HuH-7 (cell line): ENCODE results near the gene RGS9BP.
"Not testable (repeated sequence)": the region's sequence is repeated elsewhere in the genome, so short reads cannot be mapped to it uniquely, and the experiment has no call there.

Experiments
- DNase-seq: peaks from one replicate; pipeline ENCODE4 v3.0.0; 2011; ENCODE audit warnings: low spot score

RGS9BP gene

GRCh38 chr19:32695506-32695905 lies 19.9 kb downstream of the RGS9BP start:
- not testable (repeated sequence) for DNase-seq

- not testable (repeated sequence) for DNase-seq
Measured at GRCh38 chr19:32696771-32697170, 21.1 kb downstream of the RGS9BP start.

GRCh38 chr19:32700129-32700528 lies 24.5 kb downstream of the RGS9BP start:
- DNase-seq = not testable (repeated sequence)

DNA sequence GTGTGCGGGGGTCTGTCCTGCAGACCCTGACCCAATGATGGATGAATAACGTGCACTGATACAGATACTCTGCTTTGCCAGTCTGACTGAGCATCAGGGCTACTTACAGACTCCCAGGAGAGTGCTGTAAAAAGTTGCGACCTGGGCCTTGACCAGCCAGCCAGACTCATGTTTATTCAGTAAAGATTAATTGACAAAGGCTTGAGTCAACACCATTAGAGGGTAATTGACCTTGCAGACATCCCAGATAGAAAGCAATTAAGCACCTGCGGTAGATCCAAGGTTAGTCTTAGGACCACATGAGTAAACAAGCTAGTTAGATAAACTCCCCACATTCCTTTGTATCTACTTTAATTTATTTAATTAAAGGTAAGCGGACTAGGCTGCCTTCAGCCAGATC lies 26.4 kb downstream of the RGS9BP start:
- DNase-seq = peak; percentile 71

DNA sequence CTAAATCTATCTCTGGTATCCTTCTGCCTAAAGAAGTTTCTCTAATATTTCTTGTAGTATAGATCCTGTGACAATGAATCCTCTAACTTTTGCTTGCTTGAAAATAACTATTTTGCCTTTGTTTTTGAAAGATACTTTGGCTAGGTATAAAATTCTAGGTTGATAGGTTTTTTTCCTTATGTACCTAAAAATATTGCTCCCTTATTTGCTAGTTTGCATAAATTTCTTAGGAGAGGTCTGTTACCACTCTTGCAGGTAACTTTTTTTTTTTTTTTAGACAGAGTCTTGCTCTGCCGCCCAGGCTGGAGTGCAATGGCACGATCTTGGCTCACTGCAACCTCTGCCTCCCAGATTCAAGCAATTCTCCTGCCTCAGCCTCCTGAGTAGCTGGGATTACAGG lies 28.4 kb downstream of the RGS9BP start:
- not testable (repeated sequence) for DNase-seq

DNA sequence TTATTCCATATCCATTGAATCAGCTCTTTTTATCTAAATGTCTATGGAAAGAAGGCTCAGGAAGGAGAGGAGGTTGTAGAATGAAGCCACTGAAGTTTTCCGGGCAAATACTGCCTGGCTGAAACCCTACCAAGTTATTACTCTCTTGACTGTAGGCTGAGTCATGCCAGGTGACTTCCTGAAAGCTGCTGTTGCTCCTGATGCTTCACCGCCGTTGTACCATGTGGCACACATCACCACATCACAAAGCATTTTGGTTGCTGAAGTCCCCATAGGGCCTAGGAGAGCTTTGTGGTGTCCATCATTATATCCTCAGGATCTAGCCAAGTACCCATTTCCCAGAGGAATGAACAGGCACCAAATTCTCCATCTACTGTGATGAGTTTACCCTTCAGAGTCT lies 32.8 kb downstream of the RGS9BP start:
- no peak for DNase-seq

GRCh38 chr19:32709032-32709431 lies 33.4 kb downstream of the RGS9BP start:
- no peak for DNase-seq

GRCh38 chr19:32711747-32712146 lies 36.1 kb downstream of the RGS9BP start:
- no peak for DNase-seq

DNA sequence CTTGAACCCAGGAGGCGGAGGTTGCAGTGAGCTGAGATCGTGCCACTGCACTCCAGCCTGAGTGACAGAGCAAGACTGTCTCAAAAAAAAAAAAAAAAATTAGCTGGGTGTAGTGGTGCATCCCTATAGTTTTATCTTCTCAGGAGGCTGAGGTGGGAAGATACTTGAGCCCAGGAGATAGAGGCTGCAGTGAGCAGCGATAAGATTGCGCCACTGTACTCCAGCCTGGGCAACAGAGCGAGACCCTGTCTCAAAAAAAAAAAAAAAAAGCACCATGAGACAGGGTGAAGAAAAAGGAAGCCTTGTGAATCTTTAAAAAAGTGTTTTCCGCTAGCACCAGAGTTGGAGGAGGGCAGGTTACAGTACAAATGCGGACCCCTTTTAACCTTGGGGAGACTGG lies 40.6 kb downstream of the RGS9BP start:
- not testable (repeated sequence) for DNase-seq

- no peak for DNase-seq
Measured at GRCh38 chr19:32717496-32717895, 41.8 kb downstream of the RGS9BP start.

- no peak for DNase-seq
Measured at GRCh38 chr19:32718286-32718685, 42.6 kb downstream of the RGS9BP start.

- DNase-seq = no peak
Measured at GRCh38 chr19:32719611-32720059, 44.0 kb downstream of the RGS9BP start, which contains the start of gene TDRD12. TSS of gene TDRD12 (plus strand) at chr19:32719767. CDS start at chr19:32720073, 306 bp downstream.

- no peak for DNase-seq
Measured at GRCh38 chr19:32720216-32720935, 44.7 kb downstream of the RGS9BP start.

DNA sequence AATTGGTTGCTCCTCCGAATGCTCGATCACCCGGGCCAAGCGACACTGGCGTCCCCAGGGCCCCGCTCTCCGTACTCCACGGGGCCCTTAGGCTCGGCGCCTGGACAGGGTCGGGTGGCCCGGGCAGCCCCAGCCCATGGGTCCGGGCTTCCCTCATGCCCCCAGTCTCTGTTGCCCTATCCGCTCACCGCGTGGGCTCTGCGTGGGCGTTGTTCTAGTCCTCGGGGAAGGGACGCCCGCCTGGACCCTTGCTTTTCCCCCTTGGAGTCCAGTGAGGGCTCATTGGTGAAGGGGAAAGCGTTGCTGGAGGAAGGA lies 45.2 kb downstream of the RGS9BP start:
- no peak for DNase-seq
